ENCODE data around the gene C1QTNF9.

DNA sequence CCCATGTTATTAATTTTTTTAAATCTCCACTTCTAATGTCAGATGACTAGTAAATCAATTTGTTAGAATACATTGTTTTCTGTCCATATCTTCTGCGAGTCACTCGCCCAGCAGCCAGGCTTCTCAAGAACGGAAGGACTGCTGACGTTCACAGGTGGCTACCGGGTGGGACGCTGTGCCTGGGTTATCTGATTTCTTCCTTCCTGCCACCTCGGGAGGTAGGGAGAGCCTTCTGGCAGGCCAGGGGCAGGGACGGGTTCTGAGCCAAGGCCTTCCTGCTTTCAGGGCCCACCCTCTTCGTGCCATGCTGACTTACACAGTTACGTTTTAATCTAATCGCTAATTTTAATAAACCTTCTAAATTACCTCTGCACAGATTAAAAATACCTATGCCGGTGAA, 7.9 kb upstream of the C1QTNF9 start:
- TF ChIP-seq, protein P1, sequence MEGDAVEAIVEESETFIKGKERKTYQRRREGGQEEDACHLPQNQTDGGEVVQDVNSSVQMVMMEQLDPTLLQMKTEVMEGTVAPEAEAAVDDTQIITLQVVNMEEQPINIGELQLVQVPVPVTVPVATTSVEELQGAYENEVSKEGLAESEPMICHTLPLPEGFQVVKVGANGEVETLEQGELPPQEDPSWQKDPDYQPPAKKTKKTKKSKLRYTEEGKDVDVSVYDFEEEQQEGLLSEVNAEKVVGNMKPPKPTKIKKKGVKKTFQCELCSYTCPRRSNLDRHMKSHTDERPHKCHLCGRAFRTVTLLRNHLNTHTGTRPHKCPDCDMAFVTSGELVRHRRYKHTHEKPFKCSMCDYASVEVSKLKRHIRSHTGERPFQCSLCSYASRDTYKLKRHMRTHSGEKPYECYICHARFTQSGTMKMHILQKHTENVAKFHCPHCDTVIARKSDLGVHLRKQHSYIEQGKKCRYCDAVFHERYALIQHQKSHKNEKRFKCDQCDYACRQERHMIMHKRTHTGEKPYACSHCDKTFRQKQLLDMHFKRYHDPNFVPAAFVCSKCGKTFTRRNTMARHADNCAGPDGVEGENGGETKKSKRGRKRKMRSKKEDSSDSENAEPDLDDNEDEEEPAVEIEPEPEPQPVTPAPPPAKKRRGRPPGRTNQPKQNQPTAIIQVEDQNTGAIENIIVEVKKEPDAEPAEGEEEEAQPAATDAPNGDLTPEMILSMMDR (IDR thresholded peaks at IDR 0.05; ENCODE audit: insufficient read depth, low read length, poor library complexity, severe bottlenecking) = no peak
- TF ChIP-seq EZH2phosphoT487 (conservative IDR thresholded peaks at IDR 0.05; ENCODE audit: low read length) = no peak
